ENCODE results near the gene STARD3.
A peak's percentile ranks its signal among the peaks of the same experiment; 100 is the strongest.

DNA sequence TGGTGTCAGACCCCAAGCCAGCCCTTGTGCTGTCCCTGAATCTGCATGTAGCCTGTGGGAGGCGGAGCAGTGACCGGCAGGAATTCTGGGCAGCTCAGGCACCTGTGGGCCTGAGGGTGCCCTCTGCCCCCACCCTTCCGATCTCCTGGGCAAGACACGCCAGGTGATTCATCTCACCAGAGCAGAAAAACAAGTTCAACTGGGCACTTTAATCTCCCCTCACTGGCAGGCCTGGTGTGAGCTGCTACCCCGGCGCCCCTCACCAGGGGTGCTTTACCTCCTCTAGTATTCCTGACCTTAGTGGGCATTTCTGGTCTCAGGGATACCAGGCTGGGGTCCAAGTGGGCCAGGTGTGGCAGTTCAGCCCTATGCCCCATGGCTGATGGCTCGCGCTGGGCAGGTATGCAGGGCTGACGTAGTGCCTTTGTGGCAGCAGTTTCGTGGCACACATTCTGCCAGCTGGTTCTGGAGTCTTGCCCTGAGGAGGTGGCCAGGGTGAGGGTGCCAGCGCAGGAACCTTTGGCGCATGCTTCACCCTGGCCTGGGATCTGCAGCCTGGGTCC, 68.9 kb downstream of the STARD3 start:
- TF ChIP-seq CTCF (conservative IDR thresholded peaks at IDR 0.05) (peak; percentile 23; the same call in 1 of the 2 replicates), EZH2 (IDR thresholded peaks at IDR 0.05; ENCODE audit: low read depth) (no peak)

All from PC-9 (cell line).